ENCODE results near the gene WDR89. TPM values are rescaled to one million over a fixed set of nuclear protein-coding genes. Genes with fewer than 3 reads are reported as not detected.
A peak's percentile ranks its signal among the peaks of the same experiment; 100 is the strongest.

WDR89 gene
- total and polyA plus RNA-seq, 8 donors, result 4.0 to 11.0 (median 6.1) TPM

GRCh38 chr14:63656194-63656593, 14.5 kb upstream of the WDR89 start:
- WGBS, 2 donors, result 87 to 89% methylated on average over 4 of the region's 4 CpGs
- ATAC-seq, result no peak

DNA sequence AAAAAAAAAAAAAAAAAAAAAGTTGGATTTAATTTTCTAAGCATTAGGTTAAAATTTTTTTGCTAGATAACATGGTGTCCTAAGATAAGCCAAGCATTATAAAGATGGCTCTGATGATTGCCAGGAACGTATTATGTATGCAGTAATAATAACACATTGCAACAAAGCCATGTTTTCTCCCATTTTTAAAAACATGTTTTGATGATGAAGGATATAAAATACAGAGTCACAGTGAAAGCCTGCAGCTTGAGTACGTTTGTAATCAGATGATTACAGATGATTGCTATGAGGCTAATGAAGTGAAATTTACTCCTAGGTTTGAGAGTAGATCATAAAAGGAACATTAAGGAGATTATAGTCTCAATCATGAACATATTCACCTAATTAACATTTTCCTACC, 13.3 kb upstream of the WDR89 start:
- no peak for FAIRE-seq
- no peak for TF ChIP-seq CTCF (IDR thresholded peaks at IDR 0.05)
- intact Hi-C loops (cut with DNase I), result no loop called here
- no peaks in the 10 kb centered on the region for H3K9me3 ChIP-seq
- ATAC-seq, result no peak
- no peak for DNase-seq
- H3K4me1 ChIP-seq, result peaks cover 5 to 11% (median 10%) of the 10 kb centered on the region in 3 donors
- WGBS, 2 donors, result 78 to 79% methylated on average over 2 of the region's 2 CpGs
- H3K4me3 ChIP-seq, result no peak overlapping the region
- no peaks in the 10 kb centered on the region for H3K36me3 ChIP-seq
- H3K27ac ChIP-seq, result no peak overlapping the region
- H3K27me3 ChIP-seq, result no peaks in the 10 kb centered on the region

More at GRCh38 chr14:63656194-63656593, 14.5 kb upstream of the WDR89 start:
- H3K36me3 ChIP-seq, result no peaks in the 10 kb centered on the region
- intact Hi-C loops (cut with DNase I), result no loop called here
- H3K4me1 ChIP-seq, result peaks cover 4 to 9% (median 6%) of the 10 kb centered on the region in 3 donors
- no peak overlapping the region for H3K4me3 ChIP-seq
- no peak for FAIRE-seq
- H3K27ac ChIP-seq, result no peak overlapping the region
- H3K27me3 ChIP-seq, result no peaks in the 10 kb centered on the region
- no peaks in the 10 kb centered on the region for H3K9me3 ChIP-seq
- TF ChIP-seq CTCF (IDR thresholded peaks at IDR 0.05), result no peak
- no peak for DNase-seq

DNA sequence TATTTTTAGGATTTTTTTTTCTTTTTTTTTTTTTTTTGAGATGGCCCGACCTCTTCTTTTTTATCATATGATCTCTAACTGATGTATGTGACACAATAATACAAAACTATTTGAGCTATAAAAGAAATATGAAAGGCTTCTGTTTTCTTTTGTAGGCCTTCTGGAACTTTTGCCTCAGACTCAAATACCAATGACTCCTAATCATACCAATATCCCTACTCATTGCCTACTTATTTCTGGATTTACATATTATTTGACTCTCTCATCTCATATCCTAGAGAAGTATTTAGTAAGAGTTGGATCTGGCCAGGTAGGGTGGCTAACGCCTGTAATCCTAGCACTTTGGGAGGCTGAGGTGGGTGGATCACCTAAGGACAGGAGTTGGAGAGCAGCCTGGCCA, 12.7 kb upstream of the WDR89 start:
- Histone ChIP-seq H3K9me3 (no peaks in the 10 kb centered on the region), H3K27me3 (no peaks in the 10 kb centered on the region), H3K27ac (no peak overlapping the region), H3K36me3 (no peaks in the 10 kb centered on the region), H3K4me1 (peaks cover 5 to 10% (median 8%) of the 10 kb centered on the region in 3 donors), H3K4me3 (no peak overlapping the region)
- no peak for FAIRE-seq
- intact Hi-C loops (cut with DNase I), result no loop called here
- TF ChIP-seq CTCF (IDR thresholded peaks at IDR 0.05), result no peak
- no peak for DNase-seq
- WGBS, 2 donors, result 99 to 100% methylated on average over 2 of the region's 2 CpGs
- no peak for ATAC-seq

GRCh38 chr14:63652406-63652805, 10.7 kb upstream of the WDR89 start:
- WGBS, 2 donors, result 95 to 96% methylated on average over 3 of the region's 3 CpGs
- ATAC-seq, result no peak
- Histone ChIP-seq H3K4me1 (peaks cover 5 to 10% (median 8%) of the 10 kb centered on the region in 3 donors), H3K4me3 (no peak overlapping the region), H3K9me3 (no peaks in the 10 kb centered on the region), H3K36me3 (no peaks in the 10 kb centered on the region), H3K27ac (no peak overlapping the region), H3K27me3 (no peaks in the 10 kb centered on the region)
- no peak for FAIRE-seq
- DNase-seq, result no peak
- TF ChIP-seq CTCF (IDR thresholded peaks at IDR 0.05), result no peak
- intact Hi-C loops (cut with DNase I), result no loop called here

GRCh38 chr14:63650256-63650952, 8.7 kb upstream of the WDR89 start:
- no peak for TF ChIP-seq CTCF (IDR thresholded peaks at IDR 0.05)
- WGBS, 2 donors, result 40 to 44% methylated on average over 3 of the region's 3 CpGs
- ATAC-seq, result peak; percentile 68 to 97 (median 92)
- intact Hi-C loops (cut with DNase I), result no loop called here
- peak in 2 of 6 donors; percentile 48 to 51 for DNase-seq
- Histone ChIP-seq H3K36me3 (peaks cover 0 to 3% (median 0%) of the 10 kb centered on the region in 3 donors), H3K4me1 (peaks cover 5 to 10% (median 8%) of the 10 kb centered on the region in 3 donors), H3K9me3 (no peaks in the 10 kb centered on the region), H3K27me3 (no peaks in the 10 kb centered on the region), H3K4me3 (no peak overlapping the region), H3K27ac (peak overlapping the region; percentile 33 to 72 (median 54))
- no peak for FAIRE-seq

Data from pancreas (tissue), 10 donors.